GM18867 (cell line): Measurements from ENCODE around the gene EXD3.
"Not testable (repeated sequence)": the region's sequence is repeated elsewhere in the genome, so short reads cannot be mapped to it uniquely, and the experiment has no call there.

Source experiments
- ATAC-seq: cut with Tn5 transposase; IDR thresholded peaks from one replicate; pipeline ENCODE4 v1.9.1; 2021; ENCODE audit warnings: mild to moderate bottlenecking, moderate library complexity; ENCODE audit not compliant: unreplicated experiment

The EXD3 gene

GRCh38 chr9:137394866-137395665 lies 27.9 kb downstream of the EXD3 start:
- no peak for ATAC-seq

GRCh38 chr9:137393176-137394150 lies 29.5 kb downstream of the EXD3 start:
- ATAC-seq: no peak

- ATAC-seq: no peak
These were observed 30.5 kb downstream of the EXD3 start for GRCh38 chr9:137392232-137393007.

GRCh38 chr9:137391411-137391754 lies 31.6 kb downstream of the EXD3 start:
- ATAC-seq: no peak

GRCh38 chr9:137390553-137391410 lies 32.2 kb downstream of the EXD3 start:
- ATAC-seq: no peak

GRCh38 chr9:137389428-137389746 lies 33.6 kb downstream of the EXD3 start:
- no peak for ATAC-seq

- ATAC-seq: no peak
These were observed 34.2 kb downstream of the EXD3 start for GRCh38 chr9:137388589-137389427.

GRCh38 chr9:137387891-137388560 lies 34.9 kb downstream of the EXD3 start:
- ATAC-seq: no peak

- ATAC-seq: no peak
These were observed 35.7 kb downstream of the EXD3 start for GRCh38 chr9:137387114-137387890.

GRCh38 chr9:137386507-137387113 lies 36.4 kb downstream of the EXD3 start:
- ATAC-seq: not testable (repeated sequence)

- no peak for ATAC-seq
These were observed 37.8 kb downstream of the EXD3 start for GRCh38 chr9:137385061-137385655.

GRCh38 chr9:137383784-137384756 lies 38.9 kb downstream of the EXD3 start:
- no peak for ATAC-seq

- no peak for ATAC-seq
These were observed 39.7 kb downstream of the EXD3 start for GRCh38 chr9:137383081-137383783.

- no peak for ATAC-seq
These were observed 40.4 kb downstream of the EXD3 start for GRCh38 chr9:137382444-137383080.
